ENCODE measurements around the gene SLC30A5. TPM values are rescaled to one million over a fixed set of nuclear protein-coding genes. Genes with fewer than 3 reads are reported as not detected.
"Not testable (repeated sequence)": the region's sequence is repeated elsewhere in the genome, so short reads cannot be mapped to it uniquely, and the experiment has no call there.

SLC30A5 gene
- polyA plus RNA-seq, 2 of the 4 experiments (the other 2 are of a cell fraction) = 51.2 to 74.6 TPM

- TF ChIP-seq RFX5 (IDR thresholded peaks at IDR 0.05) (no peak), HOXB13 (CRISPR knock-in tag; IDR thresholded peaks at IDR 0.05; ENCODE audit: low read depth) (no peak), ESRRA (IDR thresholded peaks at IDR 0.05; ENCODE audit: borderline replicate concordance, low read length) (no peak), USF2 (IDR thresholded peaks at IDR 0.05) (no peak), EP300 (IDR thresholded peaks at IDR 0.05) (no peak), E2F6 (IDR thresholded peaks at IDR 0.05; ENCODE audit: borderline replicate concordance, low read depth) (no peak), ZNF302 (CRISPR knock-in tag; IDR thresholded peaks at IDR 0.05) (no peak), HMGXB4 (CRISPR knock-in tag; IDR thresholded peaks at IDR 0.05; ENCODE audit: borderline replicate concordance) (no peak)
Measured at GRCh38 chr5:69138766-69139165, 45.0 kb downstream of the SLC30A5 start (continued).

- H3K9me3 ChIP-seq = peaks cover 11% of the 10 kb centered on the region
- WGBS (ENCODE audit: missing lambda C conversion rate) = 84% methylated on average over 4 of the region's 4 CpGs
- ATAC-seq; H3K4me3 ChIP-seq; FAIRE-seq; H3K4me1 ChIP-seq; DNase-seq (ENCODE audit: low read depth in 1 of 2, low spot score in 1 of 2); POLR2A ChIA-PET; H3K27ac ChIP-seq; H3K4me2 ChIP-seq: not testable (repeated sequence)
- peak; percentile 78 for TF ChIP-seq MAFK (IDR thresholded peaks at IDR 0.05; ENCODE audit: partially characterized antibody)
- CTCF ChIA-PET = interaction anchor here (1.2 to 1.4 kb wide), 2 partner anchors 11 to 47 kb away, joined by 3 to 7 read pairs; partner anchors contain the start of gene SLC30A5
Measured at GRCh38 chr5:69140239-69140638, 46.4 kb downstream of the SLC30A5 start.

GRCh38 chr5:69140827-69141226 is 47.0 kb downstream of the SLC30A5 start:
- Histone ChIP-seq H3K4me2 (no peak overlapping the region), H3K4me3 (no peak overlapping the region), H3K9me3 (peaks cover 11% of the 10 kb centered on the region), H3K27ac (no peak overlapping the region), H3K4me1 (no peaks in the 10 kb centered on the region)
- TF ChIP-seq KDM1A (IDR thresholded peaks at IDR 0.05; ENCODE audit: low read depth) = peak; percentile 75; the same call in 1 of the 2 replicates
- TF ChIP-seq FOXS1 (CRISPR knock-in tag; IDR thresholded peaks at IDR 0.05) = no peak
- peak; percentile 68; the same call in 1 of the 2 replicates for TF ChIP-seq HDAC2 (IDR thresholded peaks at IDR 0.05)
- DNase-seq (ENCODE audit: low read depth in 1 of 2, low spot score in 1 of 2) = no peak
- FAIRE-seq = no peak
- ChIA-PET POLR2A (interaction anchor here (0.6 kb wide), 1 partner anchor 14 kb away, joined by 7 read pairs; no protein-coding TSS in a partner anchor), CTCF (interaction anchor here (0.7 to 1.9 kb wide), 4 partner anchors 9 to 47 kb away, joined by 3 to 7 read pairs (median 4); partner anchors contain the start of gene SLC30A5)
- WGBS (ENCODE audit: missing lambda C conversion rate) = 17% methylated on average over 1 of the region's 1 CpG
- no peak for ATAC-seq

- H3K27ac ChIP-seq; H3K9me3 ChIP-seq; H3K4me1 ChIP-seq; POLR2A ChIA-PET; DNase-seq (ENCODE audit: low read depth in 1 of 2, low spot score in 1 of 2); H3K4me3 ChIP-seq; CTCF ChIA-PET; ATAC-seq; FAIRE-seq; H3K4me2 ChIP-seq: not testable (repeated sequence)
- WGBS (ENCODE audit: missing lambda C conversion rate) = 93% methylated on average over 7 of the region's 7 CpGs
Measured at GRCh38 chr5:69148576-69148975, 54.8 kb downstream of the SLC30A5 start.

- FAIRE-seq (no peak), ATAC-seq (no peak), DNase-seq (ENCODE audit: low read depth in 1 of 2, low spot score in 1 of 2) (no peak)
- Histone ChIP-seq H3K9me3 (no peaks in the 10 kb centered on the region), H3K27ac (no peak overlapping the region), H3K4me2 (no peak overlapping the region), H3K4me3 (no peak overlapping the region), H3K4me1 (no peaks in the 10 kb centered on the region)
- 72% methylated on average over 2 of the region's 2 CpGs for whole genome bisulfite sequencing (ENCODE audit: missing lambda C conversion rate)
- CTCF ChIA-PET = interaction anchor here (0.9 kb wide), 1 partner anchor 130 kb away, joined by 3 read pairs; no protein-coding TSS in a partner anchor
- no peak for TF ChIP-seq CHD4 (IDR thresholded peaks at IDR 0.05; ENCODE audit: borderline replicate concordance)
- TF ChIP-seq FOSL2 (IDR thresholded peaks at IDR 0.05) = no peak
- no peak for TF ChIP-seq FOSL2 (CRISPR knock-in tag; IDR thresholded peaks at IDR 0.05)
- TF ChIP-seq NR3C1 (IDR thresholded peaks at IDR 0.05) = no peak
- no peak for TF ChIP-seq NFE2L2 (conservative IDR thresholded peaks at IDR 0.05; ENCODE audit: low read length)
- TF ChIP-seq POLR2A (IDR thresholded peaks at IDR 0.05; ENCODE audit: low read length) = no peak
- POLR2A ChIA-PET = no interaction called here
Measured at GRCh38 chr5:69148981-69149675, 55.3 kb downstream of the SLC30A5 start.

Measured in A549 (cell line).